ENCODE measurements around the gene PACS2.

GRCh38 chr14:105368032-105368417 lies 53.5 kb downstream of the PACS2 start:
- TF ChIP-seq CTCF (IDR thresholded peaks at IDR 0.05) (no peak), POLR2A (IDR thresholded peaks at IDR 0.05; ENCODE audit: low read depth) (no peak), POLR2AphosphoS5 (IDR thresholded peaks at IDR 0.05) (no peak), EP300 (IDR thresholded peaks at IDR 0.05) (no peak)

All from esophagus muscularis mucosa (tissue), 4 donors.